Measurements from ENCODE around the gene HIPK2. TPM values are rescaled to one million over a fixed set of nuclear protein-coding genes. Genes with fewer than 3 reads are reported as not detected.

Gene HIPK2
- total RNA-seq, 1 donor from 2014 or later: 61.5 TPM

GRCh38 chr7:139661043-139661440 is 116.8 kb downstream of the HIPK2 start:
- Mint-ChIP-seq H3K36me3 (ENCODE audit: low read depth) (peaks cover under 1% of the 10 kb centered on the region), H3K27ac (ENCODE audit: unreplicated experiment) (no peak overlapping the region), H3K9me3 (no peaks in the 10 kb centered on the region), H3K4me1 (peaks cover 79% of the 10 kb centered on the region), H3K27me3 (ENCODE audit: low read depth) (no peaks in the 10 kb centered on the region), H3K4me3 (no peak overlapping the region)
- DNase-seq (ENCODE audit: low read depth, low spot score): no peak
- no peak for TF ChIP-seq CTCF (conservative IDR thresholded peaks at IDR 0.05)

- Mint-ChIP-seq H3K4me1 (peaks cover 79% of the 10 kb centered on the region), H3K9me3 (no peaks in the 10 kb centered on the region), H3K36me3 (ENCODE audit: low read depth) (peaks cover 2% of the 10 kb centered on the region), H3K27ac (ENCODE audit: unreplicated experiment) (no peak overlapping the region), H3K27me3 (ENCODE audit: low read depth) (no peaks in the 10 kb centered on the region), H3K4me3 (no peak overlapping the region)
- DNase-seq (ENCODE audit: low read depth, low spot score): no peak
- TF ChIP-seq CTCF (conservative IDR thresholded peaks at IDR 0.05): no peak
These were observed 117.3 kb downstream of the HIPK2 start for GRCh38 chr7:139660317-139661042.

GRCh38 chr7:139659922-139660316 is 117.9 kb downstream of the HIPK2 start:
- Mint-ChIP-seq H3K4me3 (peak overlapping the region; percentile 14), H3K27ac (ENCODE audit: unreplicated experiment) (peak overlapping the region; percentile 88), H3K27me3 (ENCODE audit: low read depth) (no peaks in the 10 kb centered on the region), H3K4me1 (peaks cover 83% of the 10 kb centered on the region), H3K36me3 (ENCODE audit: low read depth) (peaks cover 2% of the 10 kb centered on the region), H3K9me3 (no peaks in the 10 kb centered on the region)
- TF ChIP-seq CTCF (conservative IDR thresholded peaks at IDR 0.05): no peak
- DNase-seq (ENCODE audit: low read depth, low spot score): no peak

- Mint-ChIP-seq H3K4me3 (peak overlapping the region; percentile 49), H3K4me1 (peaks cover 83% of the 10 kb centered on the region), H3K27ac (ENCODE audit: unreplicated experiment) (peak overlapping the region; percentile 88), H3K36me3 (ENCODE audit: low read depth) (peaks cover 2% of the 10 kb centered on the region), H3K27me3 (ENCODE audit: low read depth) (no peaks in the 10 kb centered on the region), H3K9me3 (no peaks in the 10 kb centered on the region)
- DNase-seq (ENCODE audit: low read depth, low spot score): no peak
- no peak for TF ChIP-seq CTCF (conservative IDR thresholded peaks at IDR 0.05)
These were observed 118.7 kb downstream of the HIPK2 start for GRCh38 chr7:139658908-139659675.

GRCh38 chr7:139658296-139658695 is 119.5 kb downstream of the HIPK2 start:
- no peaks in the 10 kb centered on the region for H3K9me3 Mint-ChIP-seq
- H3K27me3 Mint-ChIP-seq (ENCODE audit: low read depth): no peaks in the 10 kb centered on the region
- H3K27ac Mint-ChIP-seq (ENCODE audit: unreplicated experiment): no peak overlapping the region
- H3K4me1 Mint-ChIP-seq: peaks cover 81% of the 10 kb centered on the region
- H3K36me3 Mint-ChIP-seq (ENCODE audit: low read depth): peaks cover 2% of the 10 kb centered on the region
- DNase-seq (ENCODE audit: low read depth, low spot score): no peak
- TF ChIP-seq CTCF (conservative IDR thresholded peaks at IDR 0.05): no peak
- H3K4me3 Mint-ChIP-seq: peak overlapping the region; percentile 49
